ENCODE results near the gene PLXNB1.

PLXNB1 gene

DNA sequence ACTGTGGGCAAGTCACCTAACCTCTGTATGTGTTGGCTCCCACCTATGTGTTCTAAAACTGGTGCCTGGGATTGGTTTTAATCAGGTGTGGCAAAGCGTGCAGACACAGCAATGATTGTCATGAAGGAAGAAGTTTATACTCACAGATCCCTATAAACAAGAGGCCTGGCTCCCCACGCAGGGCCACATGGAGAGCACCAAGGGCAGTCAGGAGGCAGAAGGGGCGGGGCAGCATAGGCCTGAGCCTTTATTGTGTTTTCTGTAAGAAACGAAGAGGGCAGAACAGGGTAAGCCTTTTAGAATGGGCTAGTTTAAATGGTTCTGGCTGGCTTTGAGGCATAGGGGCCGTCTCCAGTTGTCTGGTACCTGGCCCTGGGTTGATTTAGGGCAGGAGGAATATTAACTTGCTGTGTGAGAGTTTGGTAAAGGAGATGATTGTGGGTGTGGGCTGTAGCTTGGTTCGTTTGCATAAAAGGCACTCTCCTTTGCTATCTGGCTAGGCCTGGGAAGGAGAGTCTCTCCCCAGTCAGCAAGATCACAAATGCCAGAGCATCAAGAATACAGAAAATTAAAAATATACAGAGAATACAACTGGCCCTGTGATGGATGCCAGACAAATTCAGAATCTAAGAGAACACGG is 60.1 kb downstream of the PLXNB1 start:
- no peak for DNase-seq

DNA sequence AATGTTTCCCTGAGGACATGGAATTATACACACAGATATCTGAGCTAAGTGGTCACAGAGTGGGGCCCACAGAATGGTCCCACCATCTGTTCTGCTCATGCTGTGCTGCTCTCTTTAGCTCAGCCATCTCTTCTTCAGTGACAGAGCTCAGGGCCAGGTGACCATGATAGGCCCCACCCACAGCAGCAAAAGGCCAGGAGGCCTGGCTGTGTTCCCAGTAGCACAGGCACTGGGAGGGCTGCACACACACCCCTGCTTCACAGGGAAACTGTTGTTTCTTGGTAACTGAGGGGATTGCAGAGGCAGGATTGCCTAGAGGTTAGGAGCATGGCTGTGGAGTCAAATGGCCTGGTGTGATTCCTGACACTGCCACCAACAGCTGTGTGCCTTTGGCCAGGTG is 62.7 kb downstream of the PLXNB1 start:
- no peak for DNase-seq

DNA sequence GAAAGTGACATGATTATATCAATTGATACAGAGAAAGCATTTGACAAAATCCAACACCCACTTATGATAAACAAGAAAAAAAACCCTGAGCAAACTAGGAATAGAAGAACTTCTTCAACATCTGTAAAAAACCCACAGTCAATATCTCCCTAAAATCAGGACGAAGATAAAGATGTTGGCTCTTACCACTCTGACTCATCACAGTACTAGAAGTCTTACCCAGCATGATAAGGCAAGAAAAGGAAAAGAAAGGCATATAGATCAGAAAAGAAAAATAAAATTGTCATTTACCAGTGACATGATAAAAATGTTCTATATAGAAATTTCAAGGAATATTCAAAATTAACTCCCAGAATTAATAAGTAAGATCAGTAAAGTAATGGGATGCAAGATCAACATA is 65.0 kb downstream of the PLXNB1 start:
- no peak for DNase-seq

DNA sequence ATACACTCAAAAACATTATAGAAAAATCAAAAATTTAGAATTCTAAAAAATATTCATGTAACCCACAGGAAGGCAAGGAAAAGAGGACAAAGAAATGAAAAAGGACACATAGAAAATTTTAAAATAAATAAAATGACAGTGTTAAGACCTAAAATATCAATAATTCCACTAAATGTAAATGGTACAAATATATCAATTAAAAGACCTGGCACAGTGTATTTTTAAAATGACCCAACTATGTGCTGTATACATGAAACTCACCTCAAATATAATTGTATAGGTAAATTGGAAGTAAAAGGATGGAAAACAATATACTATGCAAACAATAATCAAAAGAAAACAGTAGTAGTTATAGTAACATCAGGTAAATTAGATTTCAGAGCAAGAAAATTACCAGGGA is 68.0 kb downstream of the PLXNB1 start:
- DNase-seq = no peak

DNA sequence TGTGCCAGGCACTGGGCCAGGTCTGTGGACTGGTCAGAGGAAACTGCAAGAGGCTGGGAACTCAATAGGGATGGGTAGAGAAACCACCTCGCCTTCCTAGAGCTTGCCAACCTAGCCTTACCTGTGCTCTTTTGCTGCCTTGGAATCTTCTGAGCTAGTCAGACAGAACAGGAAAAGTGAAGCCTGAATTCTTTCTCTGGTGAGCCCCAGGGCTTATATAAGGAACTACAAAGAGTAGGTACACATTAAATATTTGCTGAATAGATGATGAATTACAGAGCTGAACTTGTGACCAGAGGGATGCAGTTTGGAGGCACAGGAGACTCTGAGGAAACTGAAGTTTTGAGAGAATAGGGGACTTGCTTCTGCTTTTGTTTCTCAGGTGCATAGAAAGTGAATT is 73.5 kb downstream of the PLXNB1 start:
- DNase-seq = no peak

DNA sequence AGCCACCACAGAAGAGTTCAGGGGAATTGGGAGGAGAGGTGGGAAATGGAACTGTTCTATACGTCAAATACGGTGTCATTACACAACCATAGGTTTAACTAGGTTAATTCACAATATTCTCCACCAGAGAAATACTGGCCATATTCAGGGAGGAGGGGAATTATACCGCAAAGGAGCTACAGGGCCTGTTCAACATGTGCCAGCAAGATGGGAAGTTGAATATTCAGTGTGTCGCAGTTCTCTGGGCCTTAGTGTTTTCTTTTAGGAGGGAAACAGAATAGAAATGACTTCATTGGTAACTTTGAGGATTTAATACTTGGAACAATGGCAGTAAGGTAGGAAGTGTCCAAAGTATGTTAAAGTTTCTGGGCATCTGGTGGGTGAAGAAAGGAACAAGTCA is 75.9 kb downstream of the PLXNB1 start:
- DNase-seq = no peak
